Panc1 (cell line): ENCODE measurements around the gene NECTIN4. TPM values are rescaled to one million over a fixed set of nuclear protein-coding genes. Genes with fewer than 3 reads are reported as not detected.

Experiments used
- ATAC-seq: fragments of 200-7000 bp; cut with Tn5 transposase; 2 replicates; pipeline ENCODE4 v1.9.1; 2020; ENCODE audit warnings: mild to moderate bottlenecking, moderate library complexity
- BruUV-seq: library from RNA; stranded (reverse); fragments of 400-500 nt; replicated peaks from 2 replicates; lab custom pipeline; 2021; lab: Mats Ljungman, UMichigan
- CTCF ChIA-PET: fragments of 300-600 bp; sonication (Branson Sonifier 250); formaldehyde crosslinking; loops from one replicate; lab custom pipeline; 2022; ENCODE audit warnings: antibody characterized with exemption; lab: Charles Lee
- POLR2A ChIA-PET: fragments of 300-600 bp; sonication (Branson Sonifier 250); formaldehyde crosslinking; loops from one replicate; lab custom pipeline; 2022; ENCODE audit warnings: antibody characterized with exemption; lab: Charles Lee
- DNase-seq: peaks from one replicate; pipeline ENCODE4 v3.0.0-alpha.2; 2010; ENCODE audit warnings: low read depth, low spot score
- H3K27ac ChIP-seq: 2 replicates; pipeline ENCODE4 v1.5.1; 2011; ENCODE audit warnings: mild to moderate bottlenecking, low read length, inconsistent platforms
- H3K27me3 ChIP-seq: fragments of 200-500 bp; sonication (Bioruptor generic); 2 replicates; pipeline ENCODE4 v1.6.0; 2014; ENCODE audit warnings: low read length, inconsistent platforms; ENCODE audit not compliant: control insufficient read depth, insufficient read depth
- H3K36me3 ChIP-seq: fragments of 200-500 bp; sonication (Bioruptor generic); 2 replicates; pipeline ENCODE4 v1.5.1; 2014; ENCODE audit warnings: inconsistent platforms, mild to moderate bottlenecking, low read length, moderate library complexity; ENCODE audit not compliant: control insufficient read depth, insufficient read depth
- H3K4me1 ChIP-seq: 2 replicates; pipeline ENCODE4 v1.5.1; 2011; ENCODE audit warnings: inconsistent platforms, mild to moderate bottlenecking, low read length, moderate library complexity; ENCODE audit not compliant: control insufficient read depth, insufficient read depth
- H3K4me3 ChIP-seq, 2 experiments: 2 replicates each; pipeline ENCODE4 v1.5.1; 2011 to 2012; ENCODE audit warnings: low read depth in 2 of 2, low read length in 2 of 2, mild to moderate bottlenecking in 2 of 2, inconsistent platforms in 1 of 2, moderate library complexity in 1 of 2
- H3K9me3 ChIP-seq: fragments of 200-500 bp; sonication (Bioruptor generic); 2 replicates; pipeline ENCODE4 v1.5.1; 2014; ENCODE audit warnings: low read depth, mild to moderate bottlenecking, inconsistent platforms, low read length, moderate library complexity; ENCODE audit not compliant: control insufficient read depth, insufficient read depth
- CTCF ChIP-seq: fragments of 450-650 bp; IDR thresholded peaks from 2 replicates; pipeline ENCODE4 v1.5.1; 2017; ENCODE audit warnings: mild to moderate bottlenecking
- POLR2AphosphoS5 ChIP-seq: IDR thresholded peaks from 2 replicates; pipeline ENCODE4 v1.6.1; 2012; ENCODE audit warnings: mild to moderate bottlenecking, low read depth, low read length, moderate library complexity
- SIN3A ChIP-seq: IDR thresholded peaks from 2 replicates; pipeline ENCODE4 v1.6.1; 2012; ENCODE audit warnings: low read depth, mild to moderate bottlenecking, low read length, moderate library complexity, borderline replicate concordance; ENCODE audit not compliant: insufficient read depth
- TCF7L2 ChIP-seq: IDR thresholded peaks from 2 replicates; pipeline ENCODE4 v1.6.1; 2011; ENCODE audit warnings: mild to moderate bottlenecking, low read depth, low read length, inconsistent platforms
- in situ Hi-C: cut with HindIII; loops from 2 replicates; pipeline ENCODE4 v1.10.0; 2016; ENCODE audit warnings: low sequenced_read_pairs, low pct_unique_long_range_greater_than_20kb
- intact Hi-C: fragments of 100-400 bp; cut with micrococcal nuclease; formaldehyde crosslinking; loops from one replicate; pipeline ENCODE4 v1.10.0; 2022; ENCODE audit not compliant: unreplicated experiment
- total RNA-seq: library from RNA; stranded (reverse); gene quantifications from one replicate; pipeline ENCODE4 v1.2.1, GENCODE V29; 2021; ENCODE audit not compliant: unreplicated experiment
- TF ChIP-seq, protein P1 (sequence below), 2 experiments: IDR thresholded peaks; 2 replicates each; pipeline ENCODE4 v1.6.1; 2011 to 2012; ENCODE audit warnings: low read depth in 2 of 2, control low read depth in 1 of 2, low read length in 1 of 2, mild to moderate bottlenecking in 1 of 2, moderate library complexity in 1 of 2; ENCODE audit not compliant: insufficient read depth in 1 of 2

NECTIN4 gene
- total RNA-seq, 1 experiment from 2014 or later: not detected

DNA sequence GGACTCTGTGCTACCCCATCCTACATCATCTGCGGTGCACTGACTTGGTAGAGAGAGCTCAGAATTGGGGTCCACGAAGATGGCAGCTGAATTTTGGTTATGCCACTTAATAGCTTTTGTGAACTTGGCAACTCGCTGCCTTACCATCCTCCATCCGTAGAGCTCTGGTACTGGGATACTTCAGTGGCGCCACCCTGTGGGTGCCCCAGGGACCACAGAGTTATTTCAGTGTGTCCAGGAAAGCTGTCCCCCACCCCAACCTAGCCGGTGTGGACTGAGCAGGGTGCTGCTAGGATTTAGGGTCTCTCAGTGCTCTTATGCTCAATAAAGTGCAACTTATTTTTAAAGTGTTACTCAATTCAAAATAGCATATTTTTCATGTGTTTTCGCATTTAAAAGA is 34.6 kb downstream of the NECTIN4 start:
- no TSS peak for BruUV-seq
- ChIA-PET POLR2A (no interaction called here), CTCF (no interaction called here)
- Histone ChIP-seq H3K36me3 (no peaks in the 10 kb centered on the region), H3K4me3 (no peak overlapping the region), H3K27ac (no peak overlapping the region), H3K9me3 (peaks cover 1% of the 10 kb centered on the region; the same call in 1 of the 2 replicates), H3K4me1 (no peaks in the 10 kb centered on the region), H3K27me3 (no peaks in the 10 kb centered on the region)
- ATAC-seq (no peak), DNase-seq (no peak)
- intact Hi-C loops: no loop called here
- TF ChIP-seq, protein P1, sequence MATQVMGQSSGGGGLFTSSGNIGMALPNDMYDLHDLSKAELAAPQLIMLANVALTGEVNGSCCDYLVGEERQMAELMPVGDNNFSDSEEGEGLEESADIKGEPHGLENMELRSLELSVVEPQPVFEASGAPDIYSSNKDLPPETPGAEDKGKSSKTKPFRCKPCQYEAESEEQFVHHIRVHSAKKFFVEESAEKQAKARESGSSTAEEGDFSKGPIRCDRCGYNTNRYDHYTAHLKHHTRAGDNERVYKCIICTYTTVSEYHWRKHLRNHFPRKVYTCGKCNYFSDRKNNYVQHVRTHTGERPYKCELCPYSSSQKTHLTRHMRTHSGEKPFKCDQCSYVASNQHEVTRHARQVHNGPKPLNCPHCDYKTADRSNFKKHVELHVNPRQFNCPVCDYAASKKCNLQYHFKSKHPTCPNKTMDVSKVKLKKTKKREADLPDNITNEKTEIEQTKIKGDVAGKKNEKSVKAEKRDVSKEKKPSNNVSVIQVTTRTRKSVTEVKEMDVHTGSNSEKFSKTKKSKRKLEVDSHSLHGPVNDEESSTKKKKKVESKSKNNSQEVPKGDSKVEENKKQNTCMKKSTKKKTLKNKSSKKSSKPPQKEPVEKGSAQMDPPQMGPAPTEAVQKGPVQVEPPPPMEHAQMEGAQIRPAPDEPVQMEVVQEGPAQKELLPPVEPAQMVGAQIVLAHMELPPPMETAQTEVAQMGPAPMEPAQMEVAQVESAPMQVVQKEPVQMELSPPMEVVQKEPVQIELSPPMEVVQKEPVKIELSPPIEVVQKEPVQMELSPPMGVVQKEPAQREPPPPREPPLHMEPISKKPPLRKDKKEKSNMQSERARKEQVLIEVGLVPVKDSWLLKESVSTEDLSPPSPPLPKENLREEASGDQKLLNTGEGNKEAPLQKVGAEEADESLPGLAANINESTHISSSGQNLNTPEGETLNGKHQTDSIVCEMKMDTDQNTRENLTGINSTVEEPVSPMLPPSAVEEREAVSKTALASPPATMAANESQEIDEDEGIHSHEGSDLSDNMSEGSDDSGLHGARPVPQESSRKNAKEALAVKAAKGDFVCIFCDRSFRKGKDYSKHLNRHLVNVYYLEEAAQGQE (IDR thresholded peaks at IDR 0.05; ENCODE audit: insufficient read depth in 1 of 2, low read depth in 2 of 2, low read length in 1 of 2): no peak
- TF ChIP-seq SIN3A: no peak
- TF ChIP-seq CTCF: no peak
- TF ChIP-seq POLR2AphosphoS5: no peak
- TF ChIP-seq TCF7L2: no peak
- in situ Hi-C loops: no loop called here

DNA sequence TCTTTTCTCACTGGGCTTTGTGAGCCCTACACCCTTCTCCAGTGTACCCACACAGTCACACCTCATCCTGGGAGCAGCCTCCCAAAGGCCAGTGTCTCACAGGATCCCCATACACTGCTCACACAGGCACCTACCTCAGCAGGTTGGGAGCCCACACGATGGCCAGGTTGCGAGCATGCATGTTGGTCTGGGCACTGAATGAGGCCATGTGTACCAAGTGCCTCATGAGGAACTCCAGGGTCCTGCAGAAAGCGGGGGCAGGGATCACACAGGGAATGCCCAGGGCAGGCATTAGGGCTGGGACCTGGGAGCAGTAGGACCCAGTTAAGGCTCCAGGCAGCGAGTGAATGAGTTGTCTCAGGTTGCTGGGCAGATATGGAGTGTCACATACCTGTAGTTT is 35.1 kb downstream of the NECTIN4 start:
- in situ Hi-C loops: no loop called here
- CTCF ChIA-PET: no interaction called here
- H3K9me3 ChIP-seq: peaks cover 4% of the 10 kb centered on the region; the same call in 1 of the 2 replicates
- POLR2A ChIA-PET: no interaction called here
- DNase-seq (no peak), ATAC-seq (no peak)
- H3K4me1 ChIP-seq: no peaks in the 10 kb centered on the region
- H3K4me3 ChIP-seq: no peak overlapping the region
- intact Hi-C loops: no loop called here
- BruUV-seq: no TSS peak
- H3K27me3 ChIP-seq: no peaks in the 10 kb centered on the region
- H3K27ac ChIP-seq: no peak overlapping the region
- no peaks in the 10 kb centered on the region for H3K36me3 ChIP-seq
- TF ChIP-seq TCF7L2 (no peak), POLR2AphosphoS5 (no peak), CTCF (no peak)

DNA sequence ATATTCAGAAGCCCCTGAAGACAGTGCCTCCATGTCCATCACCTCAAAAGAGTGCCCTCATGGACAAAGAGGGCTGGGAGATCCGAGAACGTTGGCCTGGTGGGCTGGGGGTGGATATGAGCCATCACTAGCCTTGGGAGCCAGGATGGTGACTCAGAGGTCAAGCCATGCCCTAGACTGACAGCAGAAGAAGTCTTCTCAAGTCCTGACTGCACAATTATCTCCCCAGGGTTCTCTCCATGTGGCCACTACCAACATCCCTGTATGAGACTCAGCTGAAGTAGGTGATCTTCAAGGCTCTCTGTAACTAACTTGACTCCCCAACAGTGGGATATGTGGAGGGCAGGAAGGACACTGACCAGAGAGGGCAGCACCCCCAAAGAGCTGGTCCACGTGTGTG is 36.5 kb downstream of the NECTIN4 start:
- POLR2A ChIA-PET: no interaction called here
- no TSS peak for BruUV-seq
- H3K27me3 ChIP-seq: no peaks in the 10 kb centered on the region

More for the DNA sequence above, 36.5 kb downstream of the NECTIN4 start:
- H3K4me1 ChIP-seq: no peaks in the 10 kb centered on the region
- no peaks in the 10 kb centered on the region for H3K36me3 ChIP-seq
- H3K4me3 ChIP-seq: no peak overlapping the region
- CTCF ChIA-PET: no interaction called here
- in situ Hi-C loops (no loop called here), intact Hi-C loops (no loop called here)
- DNase-seq: no peak
- ATAC-seq: no peak
- peaks cover 4% of the 10 kb centered on the region; the same call in 1 of the 2 replicates for H3K9me3 ChIP-seq
- TF ChIP-seq TCF7L2 (no peak), CTCF (no peak), SIN3A (no peak), POLR2AphosphoS5 (no peak)
- TF ChIP-seq, protein P1 (IDR thresholded peaks at IDR 0.05; ENCODE audit: insufficient read depth in 1 of 2, low read depth in 2 of 2, low read length in 1 of 2): no peak
- H3K27ac ChIP-seq: no peak overlapping the region
